K562 (cell line): ENCODE data around the gene MBNL1. TPM values are rescaled to one million over a fixed set of nuclear protein-coding genes. Genes with fewer than 3 reads are reported as not detected.

Experiments used
- CHD4 ChIP-seq: fragments of 200-600 bp; sonication (generic); IDR thresholded peaks from 3 replicates; pipeline ENCODE4 v1.6.1; 2012; ENCODE audit warnings: low read depth, mild to moderate bottlenecking, mixed read lengths, low read length, inconsistent platforms; ENCODE audit not compliant: insufficient read depth, insufficient replicate concordance, poor library complexity, severe bottlenecking
- CTBP1 ChIP-seq: fragments of 450-650 bp; IDR thresholded peaks from 2 replicates; pipeline ENCODE4 v1.6.1; 2016; ENCODE audit warnings: borderline replicate concordance
- EP300 ChIP-seq: IDR thresholded peaks from 2 replicates; pipeline ENCODE4 v1.6.1; 2012; ENCODE audit warnings: low read length, improper control_type of control experiment
- ETV6 ChIP-seq, 3 experiments: fragments of 150-350 bp in 1 of 3; sonication (generic) in 1 of 3; formaldehyde crosslinking in 1 of 3; IDR thresholded peaks; 2 replicates each; pipeline versions ENCODE4 v1.6.1 to v1.8.0; 2014 to 2022; ENCODE audit warnings: borderline replicate concordance in 2 of 3, low read depth in 2 of 3, antibody characterized with exemption in 1 of 3, low read length in 1 of 3, mild to moderate bottlenecking in 1 of 3, missing genetic modification reagents in 1 of 3
- HDAC1 ChIP-seq, 2 experiments: fragments of 450-650 bp; IDR thresholded peaks; 2 replicates each; pipeline ENCODE4 v1.6.1; 2016 to 2017; ENCODE audit warnings: inconsistent platforms in 1 of 2, mild to moderate bottlenecking in 1 of 2, moderate library complexity in 1 of 2
- HDAC2 ChIP-seq: fragments of 450-650 bp; IDR thresholded peaks from 2 replicates; pipeline ENCODE4 v1.6.1; 2016; ENCODE audit warnings: mild to moderate bottlenecking
- KLF16 ChIP-seq: IDR thresholded peaks from 2 replicates; pipeline ENCODE4 v1.6.1; 2016; ENCODE audit warnings: antibody characterized with exemption
- MCM2 ChIP-seq: fragments of 450-650 bp; IDR thresholded peaks from 2 replicates; pipeline ENCODE4 v1.6.1; 2017; ENCODE audit warnings: low read depth, mild to moderate bottlenecking
- MECOM ChIP-seq: fragments of 250-450 bp; sonication (Bioruptor Pico); IDR thresholded peaks from 2 replicates; pipeline ENCODE4 v1.8.0; 2022; ENCODE audit warnings: inconsistent platforms
- NR2C1 ChIP-seq, 2 experiments: fragments of 450-650 bp; IDR thresholded peaks; 2 replicates each; pipeline ENCODE4 v1.6.1; 2017; ENCODE audit warnings: mild to moderate bottlenecking in 2 of 2, antibody characterized with exemption in 1 of 2, inconsistent platforms in 1 of 2, missing compliant biosample characterization in 1 of 2, missing genetic modification characterization in 1 of 2
- SNIP1 ChIP-seq: fragments of 450-650 bp; IDR thresholded peaks from 2 replicates; pipeline ENCODE4 v1.7.1; 2017; ENCODE audit warnings: low read depth, mild to moderate bottlenecking
- TARDBP ChIP-seq: fragments of 450-650 bp; IDR thresholded peaks from 2 replicates; pipeline ENCODE4 v1.6.1; 2016
- TEAD1 ChIP-seq, 2 experiments: fragments of 450-650 bp in 1 of 2; sonication (generic) in 1 of 2; formaldehyde crosslinking; IDR thresholded peaks; 2 replicates each; pipeline versions ENCODE4 v1.4.0 to v1.8.0; 2020 to 2022; ENCODE audit warnings: mild to moderate bottlenecking in 2 of 2, missing genetic modification reagents in 1 of 2
- ZNF324 ChIP-seq: fragments of 250-450 bp; sonication (Bioruptor Pico); IDR thresholded peaks from 2 replicates; pipeline ENCODE4 v1.4.0; 2020; ENCODE audit warnings: mild to moderate bottlenecking
- ZNF75A ChIP-seq: fragments of 450-650 bp; formaldehyde crosslinking; IDR thresholded peaks from 2 replicates; pipeline ENCODE4 v1.4.0; 2020; ENCODE audit warnings: mild to moderate bottlenecking
- ZNF778 ChIP-seq: fragments of 450-650 bp; formaldehyde crosslinking; IDR thresholded peaks from 2 replicates; pipeline ENCODE4 v1.4.0; 2020; ENCODE audit warnings: mild to moderate bottlenecking, moderate library complexity
- polyA plus RNA-seq, 8 experiments: library from polyadenylated mRNA; depleted of rRNA in 4 of 8; stranded (reverse) in 5 of 8; unstranded in 3 of 8; fragments of >200 nt; fragmentation: Nextera tagmentation in 2 of 8; fragmentation: Illumina TruSeq in 1 of 8; extraction: Ambion mirVana in 2 of 8; extraction: Trizol in 1 of 8; gene quantifications; 2 replicates each; pipeline versions ENCODE4 v1.2.1 to v1.2.3, GENCODE V29; 2011 to 2014; ENCODE audit warnings: inconsistent platforms in 1 of 8, missing spikeins in 1 of 8
- total RNA-seq, 7 experiments: library from RNA; depleted of rRNA in 6 of 7; stranded (reverse); fragments of >200 nt in 6 of 7; fragmentation: Illumina TruSeq in 2 of 7; extraction: Trizol in 2 of 7; gene quantifications; 2 replicates each; pipeline versions ENCODE4 v1.2.1 to v1.2.3, GENCODE V29; 2011 to 2021; ENCODE audit warnings: low replicate concordance in 1 of 7
- TF ChIP-seq, protein P1 (sequence below): fragments of 450-650 bp; IDR thresholded peaks from 2 replicates; pipeline ENCODE4 v1.7.0; 2016; ENCODE audit warnings: borderline replicate concordance
- TF ChIP-seq, protein P2 (sequence below): fragments of 250-450 bp; sonication (Bioruptor Pico); IDR thresholded peaks from 2 replicates; pipeline ENCODE4 v1.9.0; 2021; ENCODE audit warnings: mild to moderate bottlenecking, inconsistent platforms
- TF ChIP-seq, protein P3 (sequence below): fragments of 200-800 bp; sonication (Bioruptor generic); IDR thresholded peaks from 2 replicates; pipeline ENCODE4 v1.6.1; 2016; ENCODE audit warnings: missing genetic modification characterization, missing compliant biosample characterization

The MBNL1 gene
- total and polyA plus RNA-seq, 9 of the 15 experiments (the other 6 are each of a cell fraction or from before 2014, with no cell fraction given): 70.3 to 243 (median 220) TPM

DNA sequence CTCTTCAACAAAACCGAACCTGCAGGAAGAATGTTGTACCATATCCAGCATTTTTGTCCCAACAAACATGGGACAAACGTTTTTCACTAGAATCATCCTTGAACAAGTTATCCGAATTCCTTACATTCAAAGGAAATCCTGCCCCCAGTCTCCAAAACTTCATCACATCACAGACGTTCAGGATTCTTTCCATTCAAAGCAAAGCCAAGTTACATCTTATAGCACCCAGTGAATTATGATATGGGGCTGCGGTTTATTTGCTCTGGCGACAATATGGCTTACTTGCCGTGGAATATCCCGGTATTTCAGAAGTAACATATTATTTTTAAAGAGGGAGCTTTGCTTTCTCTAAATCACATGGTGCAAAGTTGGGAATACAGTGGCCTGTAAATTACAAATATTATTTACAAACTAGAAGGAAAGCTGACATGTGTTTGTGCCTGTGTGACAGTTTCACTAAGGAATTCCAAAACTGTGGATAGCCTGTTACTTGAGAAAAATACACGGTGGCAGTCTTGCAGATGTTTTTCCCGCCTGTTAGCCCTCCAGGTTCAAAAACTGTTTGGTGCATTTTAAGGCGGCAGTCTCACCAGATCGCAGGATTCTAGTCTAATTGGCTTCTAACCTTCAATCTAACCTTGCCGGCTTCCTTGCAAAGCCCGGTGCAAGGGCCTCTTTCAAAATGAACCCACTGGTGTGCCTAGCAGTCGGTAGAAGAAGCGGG, 736 bp upstream of the MBNL1 start (continued):
- TF ChIP-seq, protein P1, sequence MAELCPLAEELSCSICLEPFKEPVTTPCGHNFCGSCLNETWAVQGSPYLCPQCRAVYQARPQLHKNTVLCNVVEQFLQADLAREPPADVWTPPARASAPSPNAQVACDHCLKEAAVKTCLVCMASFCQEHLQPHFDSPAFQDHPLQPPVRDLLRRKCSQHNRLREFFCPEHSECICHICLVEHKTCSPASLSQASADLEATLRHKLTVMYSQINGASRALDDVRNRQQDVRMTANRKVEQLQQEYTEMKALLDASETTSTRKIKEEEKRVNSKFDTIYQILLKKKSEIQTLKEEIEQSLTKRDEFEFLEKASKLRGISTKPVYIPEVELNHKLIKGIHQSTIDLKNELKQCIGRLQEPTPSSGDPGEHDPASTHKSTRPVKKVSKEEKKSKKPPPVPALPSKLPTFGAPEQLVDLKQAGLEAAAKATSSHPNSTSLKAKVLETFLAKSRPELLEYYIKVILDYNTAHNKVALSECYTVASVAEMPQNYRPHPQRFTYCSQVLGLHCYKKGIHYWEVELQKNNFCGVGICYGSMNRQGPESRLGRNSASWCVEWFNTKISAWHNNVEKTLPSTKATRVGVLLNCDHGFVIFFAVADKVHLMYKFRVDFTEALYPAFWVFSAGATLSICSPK: no peak
- no peak for TF ChIP-seq ZNF778 (CRISPR knock-in tag)
- TF ChIP-seq ZNF75A: 0 out of 2 replicates have a peak, but pooled peaks have one; percentile 19
- no peak for TF ChIP-seq ZNF324 (CRISPR knock-in tag)
- TF ChIP-seq HDAC2: no peak
- TF ChIP-seq MCM2: no peak
- TF ChIP-seq, protein P2, sequence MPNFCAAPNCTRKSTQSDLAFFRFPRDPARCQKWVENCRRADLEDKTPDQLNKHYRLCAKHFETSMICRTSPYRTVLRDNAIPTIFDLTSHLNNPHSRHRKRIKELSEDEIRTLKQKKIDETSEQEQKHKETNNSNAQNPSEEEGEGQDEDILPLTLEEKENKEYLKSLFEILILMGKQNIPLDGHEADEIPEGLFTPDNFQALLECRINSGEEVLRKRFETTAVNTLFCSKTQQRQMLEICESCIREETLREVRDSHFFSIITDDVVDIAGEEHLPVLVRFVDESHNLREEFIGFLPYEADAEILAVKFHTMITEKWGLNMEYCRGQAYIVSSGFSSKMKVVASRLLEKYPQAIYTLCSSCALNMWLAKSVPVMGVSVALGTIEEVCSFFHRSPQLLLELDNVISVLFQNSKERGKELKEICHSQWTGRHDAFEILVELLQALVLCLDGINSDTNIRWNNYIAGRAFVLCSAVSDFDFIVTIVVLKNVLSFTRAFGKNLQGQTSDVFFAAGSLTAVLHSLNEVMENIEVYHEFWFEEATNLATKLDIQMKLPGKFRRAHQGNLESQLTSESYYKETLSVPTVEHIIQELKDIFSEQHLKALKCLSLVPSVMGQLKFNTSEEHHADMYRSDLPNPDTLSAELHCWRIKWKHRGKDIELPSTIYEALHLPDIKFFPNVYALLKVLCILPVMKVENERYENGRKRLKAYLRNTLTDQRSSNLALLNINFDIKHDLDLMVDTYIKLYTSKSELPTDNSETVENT (CRISPR knock-in tag): no peak
- TF ChIP-seq CTBP1: no peak
- TF ChIP-seq, protein P3, sequence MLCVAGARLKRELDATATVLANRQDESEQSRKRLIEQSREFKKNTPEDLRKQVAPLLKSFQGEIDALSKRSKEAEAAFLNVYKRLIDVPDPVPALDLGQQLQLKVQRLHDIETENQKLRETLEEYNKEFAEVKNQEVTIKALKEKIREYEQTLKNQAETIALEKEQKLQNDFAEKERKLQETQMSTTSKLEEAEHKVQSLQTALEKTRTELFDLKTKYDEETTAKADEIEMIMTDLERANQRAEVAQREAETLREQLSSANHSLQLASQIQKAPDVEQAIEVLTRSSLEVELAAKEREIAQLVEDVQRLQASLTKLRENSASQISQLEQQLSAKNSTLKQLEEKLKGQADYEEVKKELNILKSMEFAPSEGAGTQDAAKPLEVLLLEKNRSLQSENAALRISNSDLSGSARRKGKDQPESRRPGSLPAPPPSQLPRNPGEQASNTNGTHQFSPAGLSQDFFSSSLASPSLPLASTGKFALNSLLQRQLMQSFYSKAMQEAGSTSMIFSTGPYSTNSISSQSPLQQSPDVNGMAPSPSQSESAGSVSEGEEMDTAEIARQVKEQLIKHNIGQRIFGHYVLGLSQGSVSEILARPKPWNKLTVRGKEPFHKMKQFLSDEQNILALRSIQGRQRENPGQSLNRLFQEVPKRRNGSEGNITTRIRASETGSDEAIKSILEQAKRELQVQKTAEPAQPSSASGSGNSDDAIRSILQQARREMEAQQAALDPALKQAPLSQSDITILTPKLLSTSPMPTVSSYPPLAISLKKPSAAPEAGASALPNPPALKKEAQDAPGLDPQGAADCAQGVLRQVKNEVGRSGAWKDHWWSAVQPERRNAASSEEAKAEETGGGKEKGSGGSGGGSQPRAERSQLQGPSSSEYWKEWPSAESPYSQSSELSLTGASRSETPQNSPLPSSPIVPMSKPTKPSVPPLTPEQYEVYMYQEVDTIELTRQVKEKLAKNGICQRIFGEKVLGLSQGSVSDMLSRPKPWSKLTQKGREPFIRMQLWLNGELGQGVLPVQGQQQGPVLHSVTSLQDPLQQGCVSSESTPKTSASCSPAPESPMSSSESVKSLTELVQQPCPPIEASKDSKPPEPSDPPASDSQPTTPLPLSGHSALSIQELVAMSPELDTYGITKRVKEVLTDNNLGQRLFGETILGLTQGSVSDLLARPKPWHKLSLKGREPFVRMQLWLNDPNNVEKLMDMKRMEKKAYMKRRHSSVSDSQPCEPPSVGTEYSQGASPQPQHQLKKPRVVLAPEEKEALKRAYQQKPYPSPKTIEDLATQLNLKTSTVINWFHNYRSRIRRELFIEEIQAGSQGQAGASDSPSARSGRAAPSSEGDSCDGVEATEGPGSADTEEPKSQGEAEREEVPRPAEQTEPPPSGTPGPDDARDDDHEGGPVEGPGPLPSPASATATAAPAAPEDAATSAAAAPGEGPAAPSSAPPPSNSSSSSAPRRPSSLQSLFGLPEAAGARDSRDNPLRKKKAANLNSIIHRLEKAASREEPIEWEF (CRISPR knock-in tag): peak; percentile 47; the same call in 1 of the 2 replicates
- TF ChIP-seq TEAD1 (CRISPR knock-in tag; IDR thresholded peaks at IDR 0.05): no peak; a peak in 1 of 4 replicates
- no peak for TF ChIP-seq SNIP1
- no peak for TF ChIP-seq MECOM
- TF ChIP-seq TARDBP: no peak
- TF ChIP-seq CHD4: no peak
- no peak for TF ChIP-seq EP300
- no peak for TF ChIP-seq KLF16
- TF ChIP-seq NR2C1 (IDR thresholded peaks at IDR 0.05): no peak
- peak; percentile 21; the same call in 1 of the 2 replicates for TF ChIP-seq NR2C1 (tag; IDR thresholded peaks at IDR 0.05)
- no peak for TF ChIP-seq HDAC1 (IDR thresholded peaks at IDR 0.05)
- no peak for TF ChIP-seq ETV6 (IDR thresholded peaks at IDR 0.05; ENCODE audit: borderline replicate concordance in 1 of 2, low read depth in 2 of 2, low read length in 1 of 2)
- no peak for TF ChIP-seq ETV6 (CRISPR knock-in tag; IDR thresholded peaks at IDR 0.05; ENCODE audit: borderline replicate concordance)
